Cortex of kidney (tissue), 1 donor: Measurements from ENCODE around the gene WT1.
"Not testable (repeated sequence)": the region's sequence is repeated elsewhere in the genome, so short reads cannot be mapped to it uniquely, and the experiment has no call there.

Experiments used
- DNase-seq: peaks from one replicate; lab custom pipeline; 2025; lab: John Stamatoyannopoulos, UW

The WT1 gene

DNA sequence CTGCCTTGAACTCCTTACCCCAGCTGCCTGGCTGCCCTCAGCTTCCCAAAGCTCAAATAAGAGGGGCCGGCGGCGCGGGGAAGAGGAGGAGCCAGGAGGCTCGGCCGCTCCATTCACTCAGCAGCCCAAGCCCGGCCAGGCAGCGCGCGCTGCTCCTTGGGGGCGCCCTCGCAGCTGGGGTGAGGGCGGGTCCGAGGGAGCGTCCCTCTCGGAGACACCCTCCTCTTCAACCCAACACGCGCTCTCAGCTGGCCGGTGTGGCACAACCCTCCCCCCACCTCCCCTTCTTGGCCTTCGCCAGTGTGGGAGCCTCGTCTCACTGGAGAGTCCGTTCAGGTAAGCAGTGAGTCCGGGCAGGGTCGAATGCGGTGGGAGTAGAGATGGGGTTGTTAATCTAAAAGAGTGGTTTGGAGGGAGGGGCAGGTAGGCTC is at the start of gene WT1:
WT1 (minus strand) TSS at position 29 of the 431 bp plus-strand sequence.
- DNase-seq: no peak

DNA sequence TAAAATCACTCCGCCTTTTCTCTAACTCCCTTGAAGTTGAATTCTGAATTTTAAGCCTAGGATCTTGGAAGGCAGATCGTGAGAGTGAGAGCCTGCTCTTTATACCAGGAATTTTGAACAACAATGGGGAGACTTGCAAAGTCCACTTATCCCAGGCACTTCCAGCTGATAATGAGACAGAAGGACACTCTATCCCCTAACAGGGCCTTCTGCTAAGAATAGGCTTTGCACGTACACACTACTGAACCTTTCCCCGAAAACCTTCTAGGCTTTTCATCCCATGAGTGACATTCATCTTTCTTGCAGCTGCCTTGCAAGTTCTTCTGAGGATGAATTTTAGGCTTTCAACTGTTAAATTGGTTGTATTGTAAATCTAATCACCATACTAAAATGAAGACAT is 44.0 kb upstream of the WT1 start:
- DNase-seq: no peak

DNA sequence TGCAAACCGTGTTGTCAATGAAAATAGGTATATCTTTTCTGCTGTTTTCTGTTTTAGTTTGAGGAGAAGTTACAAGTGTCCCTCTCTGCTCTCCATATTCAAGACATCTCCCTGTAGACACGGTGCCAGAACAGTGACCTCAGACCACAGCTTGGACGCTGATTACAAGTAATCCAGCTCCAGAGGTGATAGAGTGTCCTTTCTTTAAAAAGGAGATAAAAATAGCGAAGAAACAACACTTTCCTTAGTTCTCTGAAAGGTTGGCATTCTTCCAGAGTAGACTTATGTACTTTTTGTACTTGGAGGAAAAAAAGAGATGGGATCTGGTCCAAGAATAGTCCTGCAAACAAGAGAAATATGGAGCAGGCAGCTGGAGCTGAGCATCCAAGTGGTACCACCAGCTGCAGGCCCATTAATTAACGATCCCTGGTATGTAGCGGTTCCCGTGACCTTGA is 43.0 kb upstream of the WT1 start:
- DNase-seq: no peak

DNA sequence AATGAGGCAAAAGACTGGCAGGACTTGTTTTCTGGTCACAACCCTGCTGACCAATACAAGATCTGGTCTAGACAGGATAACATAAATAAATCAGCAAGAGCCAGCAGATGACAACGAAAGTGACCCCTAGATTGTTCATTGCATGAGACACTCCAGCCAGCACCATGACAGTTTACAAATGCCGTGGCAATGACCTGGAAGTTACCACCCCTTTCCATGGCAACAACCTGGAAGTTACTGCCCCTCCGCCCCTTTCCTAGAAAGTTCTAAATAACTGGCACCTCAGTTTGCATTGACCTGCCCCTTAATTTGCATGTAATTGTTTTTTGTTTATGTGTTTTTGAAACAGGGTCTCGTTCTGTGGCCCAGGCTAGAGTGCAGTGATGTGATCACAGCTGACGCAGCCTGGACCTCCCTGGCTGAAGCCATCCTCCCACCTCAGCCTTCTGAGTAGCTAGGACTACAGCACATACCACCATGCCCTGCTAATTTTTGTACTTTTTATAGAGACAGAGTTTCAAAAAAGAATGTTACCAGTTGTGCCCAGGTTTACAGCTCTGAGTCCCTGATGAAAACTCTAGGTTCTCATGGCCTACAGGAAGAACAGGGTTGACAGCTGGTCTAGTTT is 38.1 kb upstream of the WT1 start:
- DNase-seq: no peak

DNA sequence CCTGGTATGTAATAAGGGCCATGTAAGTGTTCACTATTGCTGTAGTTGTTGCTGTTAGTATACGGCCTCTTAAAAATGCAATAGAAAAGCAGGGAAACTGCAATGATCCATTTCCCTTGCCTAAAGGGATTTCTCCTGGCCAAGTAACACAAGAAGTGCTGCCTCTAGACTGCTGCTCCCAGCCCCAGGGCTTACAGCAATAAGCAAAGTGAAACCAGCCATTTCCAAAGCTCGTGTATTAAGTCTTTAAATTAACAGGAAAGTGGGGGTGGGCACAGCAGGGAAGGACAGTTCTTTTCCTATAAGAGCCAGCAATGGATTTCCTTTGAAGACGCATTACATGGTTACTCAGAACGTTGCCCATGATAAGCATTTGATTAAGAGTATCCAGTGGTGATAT is 36.9 kb upstream of the WT1 start:
- DNase-seq: no peak

DNA sequence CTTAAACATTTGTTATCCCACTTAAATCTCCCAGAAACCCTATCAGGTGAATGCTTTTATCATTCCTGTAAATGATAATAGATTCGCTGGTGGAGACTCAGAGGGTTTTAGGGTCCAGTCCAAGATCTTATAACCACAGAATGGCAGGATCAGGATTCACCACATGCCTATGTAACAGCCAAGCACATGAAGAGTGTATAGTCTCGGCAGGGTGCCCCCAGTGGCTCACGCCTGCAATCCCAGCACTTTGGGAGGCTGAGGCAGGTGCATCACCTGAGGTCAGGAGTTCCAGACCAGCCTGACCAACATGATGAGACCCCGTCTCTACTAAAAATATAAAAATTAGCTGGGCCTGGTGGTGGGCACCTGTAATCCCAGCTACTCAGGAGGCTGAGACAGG is 36.2 kb upstream of the WT1 start:
- DNase-seq: not testable (repeated sequence)

DNA sequence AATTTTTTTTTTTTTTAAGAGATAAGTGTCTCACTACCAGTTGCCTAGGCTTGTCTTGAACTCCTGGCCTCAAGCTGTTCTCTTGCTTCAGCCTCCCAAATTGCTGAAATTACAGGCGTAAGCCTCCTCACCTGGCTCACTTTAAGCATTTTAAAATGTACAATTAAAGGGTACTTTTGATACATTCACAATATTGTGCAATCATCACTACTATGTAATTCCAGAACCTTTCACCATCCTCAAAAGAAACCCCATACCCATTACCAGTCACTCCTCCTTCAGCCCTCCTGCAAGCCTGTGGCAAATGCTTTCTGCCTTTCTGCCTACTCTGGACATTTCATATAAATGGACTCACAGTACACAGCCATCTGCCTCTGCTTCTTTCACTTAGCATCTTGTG is 34.5 kb upstream of the WT1 start:
- DNase-seq: no peak

DNA sequence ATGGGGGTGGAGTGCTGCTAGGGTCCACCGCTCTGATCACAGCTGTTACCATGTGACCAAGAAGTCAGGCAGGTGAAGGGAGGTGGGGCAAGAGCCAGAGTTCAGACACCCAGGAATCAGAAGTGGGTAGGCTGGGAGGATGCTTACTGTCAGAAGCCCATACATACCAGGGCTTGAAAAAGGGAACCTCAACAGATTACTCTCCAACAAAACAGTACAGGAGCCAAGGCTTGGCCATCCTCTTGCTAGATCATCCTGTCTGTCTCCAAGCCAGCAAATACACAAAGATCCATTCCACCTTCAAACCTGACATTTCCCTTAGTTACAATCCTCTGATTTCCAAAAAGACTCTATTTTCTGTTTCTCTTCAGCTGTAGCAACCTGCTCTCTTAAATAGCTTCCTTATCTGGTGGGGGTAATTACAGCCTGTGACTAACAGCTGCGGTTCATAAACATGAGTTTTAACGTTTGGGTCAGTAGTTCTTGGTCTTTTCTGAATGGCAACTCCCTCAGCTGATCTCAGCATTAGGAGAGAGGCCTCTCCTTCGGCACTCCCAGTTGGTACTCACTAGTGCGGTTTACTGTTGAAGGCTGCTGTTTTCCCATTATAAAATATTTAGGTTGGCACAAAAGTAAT is 31.1 kb upstream of the WT1 start:
- no peak for DNase-seq

DNA sequence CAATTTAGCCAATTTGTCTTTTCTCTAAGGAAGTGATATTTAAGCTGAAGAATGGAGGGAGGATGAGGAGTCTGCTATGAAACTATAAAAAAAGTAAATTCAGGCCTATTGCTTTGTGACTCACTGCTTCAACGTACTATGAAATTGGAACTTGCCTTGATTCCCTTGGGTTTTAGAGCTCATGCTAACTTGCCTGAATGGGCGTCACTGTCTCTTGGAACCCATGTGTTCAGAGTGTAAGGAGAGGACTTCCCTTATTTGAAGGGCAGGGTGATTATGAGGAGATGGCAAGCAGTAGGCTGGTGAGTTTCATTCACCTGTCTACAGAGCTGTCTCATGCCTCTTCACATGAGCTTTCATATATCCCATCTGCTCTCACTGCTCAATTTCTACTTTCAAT is 28.7 kb upstream of the WT1 start:
- no peak for DNase-seq

DNA sequence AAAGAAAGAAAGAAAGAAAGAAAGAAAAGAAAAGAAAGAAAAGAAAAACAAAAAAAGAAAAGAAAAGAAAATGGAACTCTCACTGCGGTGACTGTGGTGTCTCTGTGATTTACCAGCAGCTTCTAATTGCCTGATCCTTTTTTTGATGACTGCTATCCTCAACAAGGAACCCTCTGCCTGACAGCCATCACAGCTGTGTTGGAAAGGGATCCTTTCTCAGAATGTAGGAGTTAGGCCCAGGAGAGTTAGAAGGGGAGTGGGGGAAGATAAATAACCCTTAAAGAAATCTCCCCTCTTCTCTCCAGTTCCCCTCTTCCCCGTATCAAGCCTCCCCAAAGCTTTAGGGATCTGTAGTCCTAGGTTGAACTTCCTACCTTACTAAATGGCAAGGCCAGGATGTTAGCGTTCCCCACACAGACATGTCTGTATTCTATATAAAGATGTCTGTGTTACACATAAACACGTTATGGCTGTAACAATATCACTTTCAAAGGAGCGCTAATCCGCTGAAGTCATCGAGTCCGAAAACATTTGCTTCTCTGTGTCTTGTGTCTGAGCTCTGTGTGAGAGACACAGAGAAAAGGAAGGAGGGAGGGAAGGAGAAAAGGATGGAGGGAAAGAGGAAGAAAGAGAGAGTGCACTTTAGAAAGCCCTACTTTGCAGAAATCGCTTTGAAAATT is 26.8 kb upstream of the WT1 start:
- no peak for DNase-seq

DNA sequence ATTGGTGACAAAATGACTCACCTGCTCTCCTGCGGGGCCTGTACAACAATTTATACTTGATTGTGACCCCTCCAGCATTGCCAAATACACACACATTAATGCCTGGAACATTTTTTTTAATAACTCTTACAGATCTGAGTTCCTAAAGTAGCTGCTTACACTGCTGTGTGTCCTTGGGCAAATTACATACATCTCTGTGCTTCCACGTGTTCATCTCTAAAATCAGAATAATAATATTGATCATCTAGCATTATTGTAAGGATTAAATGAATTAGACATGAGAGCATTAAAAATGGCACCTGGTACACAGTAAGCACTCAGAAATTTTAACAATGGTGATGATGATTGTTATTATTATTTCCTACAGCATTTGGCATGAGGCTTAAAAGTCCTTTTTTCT is 21.5 kb upstream of the WT1 start:
- DNase-seq: no peak

DNA sequence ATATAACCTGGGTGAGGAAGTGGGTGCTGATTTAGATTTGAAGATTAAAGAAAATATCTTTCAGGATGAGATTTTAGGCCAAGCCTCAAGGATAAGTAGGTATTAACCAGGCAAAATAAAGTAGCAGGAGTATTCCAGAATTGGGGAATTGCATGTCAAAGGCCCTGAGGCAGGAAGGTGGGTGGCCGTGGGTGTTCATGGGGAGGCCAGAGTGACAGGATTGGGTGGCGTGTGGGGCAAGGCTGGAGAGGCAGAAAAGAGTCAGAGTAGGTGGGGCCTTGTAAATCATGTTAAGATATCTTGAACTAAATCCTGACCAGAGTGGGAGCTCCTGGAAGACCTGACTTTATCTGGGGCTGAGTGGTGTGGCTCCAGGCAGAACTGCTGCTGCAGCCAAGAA is 19.7 kb upstream of the WT1 start:
- no peak for DNase-seq

DNA sequence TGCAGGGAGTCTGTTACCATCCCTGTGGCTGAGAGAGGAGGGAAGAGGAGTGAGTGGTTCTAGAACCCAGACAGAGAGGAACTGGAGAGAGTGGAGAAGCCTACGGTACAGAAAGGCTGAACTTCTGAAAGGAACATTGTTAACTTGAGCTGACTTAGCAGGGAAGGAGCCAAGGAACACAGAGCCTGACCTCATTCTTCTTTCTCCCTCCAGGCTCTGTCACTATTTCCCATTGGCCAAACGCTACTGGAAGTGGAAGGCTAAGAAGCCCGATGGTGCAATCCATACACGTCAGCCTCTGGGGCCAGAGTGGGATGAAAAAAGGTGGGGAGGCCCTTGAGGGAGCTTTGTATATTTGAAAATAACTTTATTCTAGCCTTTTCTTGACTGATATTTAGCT is 16.5 kb upstream of the WT1 start:
- DNase-seq: no peak

DNA sequence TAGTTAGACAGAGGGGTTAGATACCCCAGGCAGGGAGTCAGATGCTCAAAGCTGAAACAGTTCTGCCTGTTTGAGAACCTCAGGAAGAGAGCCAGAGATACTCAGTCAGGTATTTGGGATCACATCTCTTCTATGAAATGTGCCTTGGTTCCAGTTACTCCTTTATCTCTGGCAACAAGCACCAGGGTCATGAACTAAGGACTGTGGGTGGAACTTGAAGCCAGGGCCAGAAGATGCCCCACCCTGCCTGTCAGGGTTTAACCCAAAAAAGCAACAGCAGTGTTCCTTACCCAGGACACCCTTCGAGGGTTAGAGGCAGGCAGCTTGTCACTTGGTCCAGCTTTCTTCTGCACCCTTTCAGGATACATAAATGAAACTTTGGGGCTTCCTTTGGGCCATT is 15.0 kb upstream of the WT1 start:
- no peak for DNase-seq

DNA sequence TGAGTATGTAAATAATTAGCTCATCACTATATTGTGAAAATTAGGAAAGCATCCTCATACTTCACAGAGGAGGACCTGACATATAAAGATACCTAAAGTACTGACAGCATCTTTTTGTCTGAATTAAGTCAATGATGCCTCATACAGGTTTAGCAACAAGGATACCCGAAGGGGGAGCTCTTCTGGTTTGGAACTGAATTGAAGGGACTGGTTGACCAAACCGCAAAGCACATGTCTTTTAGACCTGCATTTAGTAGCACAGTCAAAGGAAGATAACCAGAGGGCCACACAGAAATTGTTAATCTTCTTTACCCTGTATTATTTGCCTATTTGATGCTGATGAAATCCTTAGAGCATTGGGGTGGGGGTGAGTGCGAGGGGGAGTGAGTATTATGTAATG is 12.9 kb upstream of the WT1 start:
- no peak for DNase-seq

DNA sequence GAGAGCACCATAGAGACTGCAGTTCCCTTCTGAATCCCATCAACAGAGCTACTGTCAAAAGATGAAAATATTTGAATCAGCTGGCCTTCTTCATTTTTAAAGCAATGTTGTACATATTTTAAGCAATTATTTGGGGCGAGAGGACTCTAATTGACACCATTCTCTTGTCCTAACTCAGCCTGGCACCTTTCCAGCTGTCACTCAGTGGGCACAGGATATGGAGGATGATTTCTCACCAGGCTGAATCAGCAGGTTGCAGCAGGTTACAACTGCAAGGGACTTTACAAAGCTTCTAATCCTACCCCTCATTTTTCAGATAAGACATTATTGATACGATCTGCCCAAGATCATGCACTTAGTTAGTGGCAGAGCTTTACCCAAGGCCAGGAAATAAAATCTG is 11.9 kb upstream of the WT1 start:
- DNase-seq: no peak

DNA sequence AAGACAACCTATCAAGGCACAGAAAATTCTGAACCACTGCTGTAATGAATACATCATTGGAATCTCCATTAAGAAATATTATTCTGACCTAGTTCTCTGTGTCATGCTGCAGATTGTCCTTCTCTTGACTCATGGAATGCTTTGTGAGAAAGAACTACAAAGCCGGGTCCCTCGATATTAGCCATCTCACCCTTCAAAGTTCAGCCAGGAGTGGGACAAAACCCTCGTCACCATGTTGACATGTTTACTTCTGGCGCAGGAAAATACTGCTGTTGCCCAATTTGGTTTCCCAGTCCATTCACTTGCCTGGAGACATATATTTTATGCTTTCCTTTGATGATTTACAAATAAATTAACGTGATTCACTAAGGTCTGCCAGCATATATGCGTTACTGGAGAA is 10.9 kb upstream of the WT1 start:
- no peak for DNase-seq

DNA sequence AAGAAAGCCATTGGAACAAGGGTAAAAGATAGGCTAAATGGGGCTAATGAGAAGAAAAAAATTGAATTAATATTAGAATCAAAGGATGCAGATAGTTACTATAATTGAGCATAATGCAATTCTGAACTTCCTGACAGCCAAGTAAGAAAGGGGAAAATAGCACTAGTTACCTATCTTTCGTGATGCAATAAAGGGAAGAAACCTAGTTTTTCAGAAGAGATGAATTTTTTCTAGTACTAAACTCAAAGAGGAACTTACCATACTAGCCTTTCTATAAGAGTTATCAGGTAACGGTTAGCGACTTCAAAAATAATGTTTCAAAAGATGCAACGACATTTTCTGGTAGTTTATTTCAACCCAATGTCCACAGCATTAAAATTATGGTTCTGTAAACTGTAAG is 8.8 kb upstream of the WT1 start:
- no peak for DNase-seq

DNA sequence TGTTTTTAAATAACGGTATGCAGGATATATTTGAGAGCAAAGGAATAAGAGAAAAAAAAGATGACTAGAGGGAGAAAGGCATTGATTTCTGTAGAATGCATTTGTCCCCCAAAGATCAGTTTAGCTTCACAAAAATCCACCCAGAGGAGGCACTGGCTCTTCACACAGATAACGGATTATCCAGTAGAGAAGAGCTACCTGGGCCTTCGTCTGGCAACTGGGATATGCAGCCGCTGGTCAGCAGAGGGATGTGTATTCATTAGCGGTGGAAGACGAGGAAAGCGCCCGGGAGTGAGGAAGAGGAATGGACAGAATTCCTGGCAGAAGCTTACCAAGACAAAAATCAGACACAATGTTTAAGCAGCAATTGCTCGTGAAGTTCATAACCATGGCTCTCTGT is 5.6 kb upstream of the WT1 start:
- no peak for DNase-seq

DNA sequence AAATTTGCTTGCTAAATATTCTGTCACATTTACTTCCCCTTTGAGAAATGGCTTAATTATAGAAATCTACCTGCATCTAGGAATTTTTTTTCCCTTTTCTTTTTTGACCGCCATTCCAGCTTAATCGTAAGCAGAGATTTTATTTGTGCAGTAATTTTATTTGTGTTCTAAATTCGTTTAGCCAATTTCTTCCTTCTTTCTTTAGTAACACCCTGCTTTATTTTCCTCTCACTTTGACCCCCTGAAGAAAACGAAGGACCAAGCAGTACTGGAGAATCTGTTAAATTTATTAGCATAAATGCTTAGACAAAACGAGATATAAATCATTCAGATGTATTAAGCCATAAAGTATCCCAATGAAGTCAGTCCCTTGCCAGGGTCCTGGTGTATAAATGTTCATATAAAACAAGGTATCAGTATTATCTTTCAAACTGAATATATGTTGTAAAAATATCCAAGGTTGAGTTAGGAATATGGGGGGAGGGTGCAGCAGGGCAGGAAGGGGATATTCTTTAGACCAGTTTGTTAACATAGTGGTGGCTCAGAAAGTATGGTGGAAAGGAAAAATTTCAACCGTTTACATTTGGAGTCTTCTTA is 5.1 kb upstream of the WT1 start:
- DNase-seq: no peak

DNA sequence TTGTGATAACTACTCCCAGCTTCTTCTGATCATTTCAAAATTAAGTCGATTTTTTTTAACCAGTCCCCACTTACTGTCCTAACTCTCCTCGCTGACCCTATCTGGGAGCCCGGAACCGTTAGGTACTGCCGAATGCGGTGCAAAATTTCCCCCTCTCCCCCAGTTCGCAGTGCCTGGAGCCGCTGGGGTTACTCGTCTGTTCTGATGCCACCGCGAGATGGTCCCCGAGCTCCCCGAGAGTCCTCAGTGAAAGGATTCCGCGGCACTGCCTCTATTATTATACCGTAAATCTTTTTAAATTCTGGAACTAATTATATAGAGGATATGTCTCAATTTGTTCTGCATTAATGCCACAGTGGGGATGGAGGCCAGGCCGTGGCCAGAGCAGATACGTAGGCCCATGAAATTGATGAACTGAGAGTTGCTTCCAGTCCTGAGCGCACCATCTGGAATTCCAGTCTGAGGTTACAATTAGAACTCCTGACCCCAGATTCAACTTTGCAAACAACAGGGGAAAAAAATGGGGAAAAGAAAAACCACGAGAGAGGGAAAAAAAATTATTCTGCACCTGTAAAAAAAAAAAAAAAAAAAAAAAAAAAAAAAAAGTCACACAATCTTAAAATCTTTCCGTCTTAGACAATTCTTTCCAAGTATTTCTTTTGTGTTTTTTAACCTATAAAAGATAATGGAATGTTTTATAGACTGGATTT is 4.3 kb upstream of the WT1 start:
- DNase-seq: no peak

DNA sequence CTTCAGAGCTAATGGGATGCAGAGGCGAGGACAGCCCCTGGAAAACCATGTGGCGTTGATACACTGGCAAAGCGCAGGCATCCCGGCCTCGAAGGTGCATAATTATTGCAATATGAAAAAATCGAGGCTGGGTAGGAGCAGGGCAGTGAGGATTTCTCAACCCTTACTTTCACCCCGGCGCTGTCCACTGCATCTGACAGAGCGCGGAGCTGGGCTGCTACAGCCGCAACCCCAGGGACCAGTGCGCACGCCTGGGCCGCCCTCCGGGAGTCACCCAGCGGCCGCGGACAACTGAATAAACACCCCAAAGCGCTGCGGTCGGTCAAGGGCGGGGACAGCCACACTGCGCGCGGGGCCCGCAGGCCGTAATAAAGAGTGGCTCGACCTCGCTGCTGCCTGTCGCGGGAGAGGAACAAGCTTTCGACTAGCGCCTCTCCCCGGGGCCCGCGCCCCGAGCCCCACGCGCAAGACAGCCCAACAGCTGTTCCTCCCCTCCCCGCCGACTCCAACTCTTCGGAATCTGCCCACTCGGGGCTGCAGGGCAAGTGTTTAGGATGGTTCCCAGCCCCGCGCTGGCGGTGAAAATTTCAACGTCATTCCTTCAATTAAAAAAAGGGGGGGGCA is 3.6 kb upstream of the WT1 start:
- DNase-seq: no peak
